Gastrocnemius medialis (tissue), 4 donors: ENCODE measurements around the gene ERBB2.

ENCODE experiments used
- POLR2A ChIP-seq, 2 donors: fragments of 450-650 bp; IDR thresholded peaks; one replicate each; pipeline ENCODE4 v1.6.1; 2017; ENCODE audit warnings: antibody characterized with exemption in 2 of 2, mild to moderate bottlenecking in 2 of 2, moderate library complexity in 2 of 2
- TF ChIP-seq, protein P1 (sequence below), 5 experiments: fragments of 450-650 bp in 3 of 5; fragments of 200-600 bp in 2 of 5; sonication (generic) in 2 of 5; IDR thresholded peaks in 4 of 5; conservative IDR thresholded peaks in 1 of 5; 1 replicate in 4 of 5; 2 replicates in 1 of 5; pipeline ENCODE4 v1.5.1; 2016 to 2019; ENCODE audit warnings: antibody characterized with exemption in 5 of 5, mild to moderate bottlenecking in 3 of 5, moderate library complexity in 3 of 5

GRCh38 chr17:39754958-39755553, 55.2 kb downstream of the ERBB2 start:
- TF ChIP-seq, protein P1, sequence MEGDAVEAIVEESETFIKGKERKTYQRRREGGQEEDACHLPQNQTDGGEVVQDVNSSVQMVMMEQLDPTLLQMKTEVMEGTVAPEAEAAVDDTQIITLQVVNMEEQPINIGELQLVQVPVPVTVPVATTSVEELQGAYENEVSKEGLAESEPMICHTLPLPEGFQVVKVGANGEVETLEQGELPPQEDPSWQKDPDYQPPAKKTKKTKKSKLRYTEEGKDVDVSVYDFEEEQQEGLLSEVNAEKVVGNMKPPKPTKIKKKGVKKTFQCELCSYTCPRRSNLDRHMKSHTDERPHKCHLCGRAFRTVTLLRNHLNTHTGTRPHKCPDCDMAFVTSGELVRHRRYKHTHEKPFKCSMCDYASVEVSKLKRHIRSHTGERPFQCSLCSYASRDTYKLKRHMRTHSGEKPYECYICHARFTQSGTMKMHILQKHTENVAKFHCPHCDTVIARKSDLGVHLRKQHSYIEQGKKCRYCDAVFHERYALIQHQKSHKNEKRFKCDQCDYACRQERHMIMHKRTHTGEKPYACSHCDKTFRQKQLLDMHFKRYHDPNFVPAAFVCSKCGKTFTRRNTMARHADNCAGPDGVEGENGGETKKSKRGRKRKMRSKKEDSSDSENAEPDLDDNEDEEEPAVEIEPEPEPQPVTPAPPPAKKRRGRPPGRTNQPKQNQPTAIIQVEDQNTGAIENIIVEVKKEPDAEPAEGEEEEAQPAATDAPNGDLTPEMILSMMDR (IDR thresholded peaks at IDR 0.05 in 4 of 5, conservative IDR thresholded peaks at IDR 0.05 in 1 of 5): no peak
- TF ChIP-seq POLR2A (IDR thresholded peaks at IDR 0.05): no peak
